GM12891 (cell line): ENCODE data around the gene FBXO44.

Experiments
- PAX5 ChIP-seq: IDR thresholded peaks from 2 replicates; pipeline ENCODE4 v1.6.1; 2011; ENCODE audit warnings: low read length, moderate library complexity, mild to moderate bottlenecking; ENCODE audit not compliant: insufficient read depth, severe bottlenecking
- POLR2A ChIP-seq: IDR thresholded peaks from 2 replicates; pipeline ENCODE4 v1.6.1; 2011; ENCODE audit warnings: low read depth, low read length, control low read depth
- POLR2AphosphoS5 ChIP-seq: IDR thresholded peaks from 2 replicates; pipeline ENCODE4 v1.6.1; 2011; ENCODE audit warnings: low read depth, low read length, control low read depth
- POU2F2 ChIP-seq: IDR thresholded peaks from 2 replicates; pipeline ENCODE4 v1.6.1; 2011; ENCODE audit warnings: low read depth, mild to moderate bottlenecking, control low read depth, low read length, moderate library complexity
- SPI1 ChIP-seq: IDR thresholded peaks from 2 replicates; pipeline ENCODE4 v1.6.1; 2011; ENCODE audit warnings: low read depth, low read length, control low read depth
- TAF1 ChIP-seq: IDR thresholded peaks from 2 replicates; pipeline ENCODE4 v1.6.1; 2011; ENCODE audit warnings: low read depth, low read length, control low read depth

DNA sequence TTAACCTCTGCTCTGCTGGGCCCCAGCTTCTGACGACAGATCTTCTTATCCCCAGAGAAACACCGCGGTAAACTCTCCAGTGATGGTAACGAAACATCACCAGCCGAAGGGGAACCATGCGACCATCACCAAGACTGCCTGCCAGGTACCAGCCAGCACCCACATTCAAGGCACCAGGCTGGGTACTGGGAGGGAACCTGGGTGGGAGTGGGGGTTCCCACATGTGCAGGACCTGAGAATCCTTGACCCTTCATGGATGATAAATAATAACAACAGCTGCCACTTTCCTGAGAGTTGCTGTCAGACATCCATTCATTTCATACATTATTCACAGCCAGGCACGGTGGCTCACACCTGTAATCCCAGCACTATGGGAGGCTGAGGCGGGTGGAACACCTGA lies 57.6 kb downstream of the FBXO44 start:
- TF ChIP-seq POU2F2: no peak
- no peak for TF ChIP-seq POLR2A
- no peak for TF ChIP-seq POLR2AphosphoS5
- TF ChIP-seq PAX5: no peak
- TF ChIP-seq TAF1: no peak
- TF ChIP-seq SPI1: no peak
